GM12878 (cell line): ENCODE measurements around the gene SLC36A4. TPM values are rescaled to one million over a fixed set of nuclear protein-coding genes. Genes with fewer than 3 reads are reported as not detected.

Experiments
- ATAC-seq: fragments of 200-7000 bp; cut with Tn5 transposase; 3 replicates; pipeline ENCODE4 v1.9.1; 2020; ENCODE audit warnings: mild to moderate bottlenecking, moderate library complexity
- BruUV-seq: library from RNA; stranded (reverse); fragments of 400-500 nt; replicated peaks from 2 replicates; lab custom pipeline; 2021; lab: Mats Ljungman, UMichigan
- CTCF ChIA-PET: fragments of 300-600 bp; sonication (Branson Sonifier 250); formaldehyde crosslinking; extraction: SDS; loops from one replicate; lab custom pipeline; 2021; ENCODE audit warnings: inconsistent platforms; lab: Yijun Ruan, JAX
- POLR2A ChIA-PET: fragments of 350-600 bp; formaldehyde crosslinking; extraction: SDS; loops from one replicate; lab custom pipeline; 2021; ENCODE audit warnings: inconsistent platforms; lab: Charles Lee
- RAD21 ChIA-PET: fragments of 300-600 bp; sonication (Branson Sonifier 250); formaldehyde crosslinking; loops from one replicate; lab custom pipeline; 2023; ENCODE audit warnings: antibody characterized with exemption; ENCODE audit not compliant: unreplicated experiment; lab: Charles Lee
- SMC1A ChIA-PET: fragments of 300-600 bp; sonication (Branson Sonifier 250); formaldehyde crosslinking; loops from one replicate; lab custom pipeline; 2023; ENCODE audit not compliant: unreplicated experiment, uncharacterized antibody; lab: Charles Lee
- DNase-seq: peaks from one replicate; pipeline ENCODE4 v3.0.0-alpha.2; 2011; ENCODE audit warnings: low read depth, low spot score
- FAIRE-seq: peaks from 3 replicates; lab custom pipeline; 2011; peaks lifted over from hg19 to GRCh38; lab: Jason Lieb, UNC
- H2AFZ ChIP-seq: 2 replicates; pipeline ENCODE4 v1.6.0; 2011; ENCODE audit warnings: low read depth, low read length, control low read depth; ENCODE audit not compliant: control insufficient read depth
- H3K27ac ChIP-seq: 2 replicates; pipeline ENCODE4 v1.5.1; 2011; ENCODE audit warnings: control low read depth; ENCODE audit not compliant: control insufficient read depth, insufficient read depth
- H3K27me3 ChIP-seq, 2 experiments: replicated peaks in 1 of 2; 2 replicates each; pipeline versions ENCODE4 v1.6.0 to v1.6.1; 2011; ENCODE audit warnings: low read length in 1 of 2; ENCODE audit not compliant: control insufficient read depth in 2 of 2, insufficient read depth in 2 of 2
- H3K36me3 ChIP-seq, 2 experiments: 2 replicates each; pipeline ENCODE4 v1.5.1; 2011; ENCODE audit warnings: low read length in 1 of 2; ENCODE audit not compliant: control insufficient read depth in 2 of 2, insufficient read depth in 2 of 2
- H3K4me1 ChIP-seq: 2 replicates; pipeline ENCODE4 v1.6.1; 2011; ENCODE audit warnings: mild to moderate bottlenecking, low read length, moderate library complexity, mixed read lengths; ENCODE audit not compliant: control insufficient read depth, insufficient read depth
- H3K4me2 ChIP-seq: 2 replicates; pipeline ENCODE4 v1.6.0; 2011; ENCODE audit warnings: control low read depth; ENCODE audit not compliant: control insufficient read depth, insufficient read depth
- H3K4me3 ChIP-seq: fragments of 200-600 bp; sonication (generic); 2 replicates; pipeline ENCODE4 v1.5.1; 2016
- H3K79me2 ChIP-seq: 2 replicates; pipeline ENCODE4 v1.6.0; 2011; ENCODE audit warnings: low read length; ENCODE audit not compliant: control insufficient read depth, insufficient read depth
- H3K9ac ChIP-seq: 2 replicates; pipeline ENCODE4 v1.8.0; 2011; ENCODE audit warnings: low read length, control low read depth, mixed read lengths; ENCODE audit not compliant: control insufficient read depth, insufficient read depth
- H3K9me3 ChIP-seq: replicated peaks from 3 replicates; pipeline ENCODE4 v1.5.1; 2011; ENCODE audit warnings: mild to moderate bottlenecking, low read length; ENCODE audit not compliant: control insufficient read depth, insufficient read depth
- H4K20me1 ChIP-seq: 2 replicates; pipeline ENCODE4 v1.6.0; 2011; ENCODE audit not compliant: control insufficient read depth, insufficient read depth
- CBFB ChIP-seq: IDR thresholded peaks from 2 replicates; pipeline ENCODE4 v1.6.1; 2016; ENCODE audit warnings: antibody characterized with exemption, low read depth
- ETV6 ChIP-seq, 2 experiments: fragments of 450-650 bp in 1 of 2; IDR thresholded peaks in 1 of 2; conservative IDR thresholded peaks in 1 of 2; 2 replicates each; pipeline ENCODE4 v1.6.1; 2014; ENCODE audit warnings: antibody characterized with exemption in 1 of 2, borderline replicate concordance in 1 of 2, low read depth in 1 of 2, mild to moderate bottlenecking in 1 of 2, moderate library complexity in 1 of 2
- FOS ChIP-seq: IDR thresholded peaks from 3 replicates; pipeline ENCODE4 v1.6.1; 2011; ENCODE audit warnings: borderline replicate concordance; ENCODE audit not compliant: insufficient read length; ENCODE audit errors: extremely low read depth
- JUNB ChIP-seq: IDR thresholded peaks from 2 replicates; pipeline ENCODE4 v1.6.1; 2016; ENCODE audit warnings: antibody characterized with exemption, mild to moderate bottlenecking
- MEF2A ChIP-seq: IDR thresholded peaks from 2 replicates; pipeline ENCODE4 v1.6.1; 2011; ENCODE audit warnings: low read depth, mild to moderate bottlenecking, low read length, moderate library complexity; ENCODE audit not compliant: insufficient read depth
- POU2F2 ChIP-seq: IDR thresholded peaks from 3 replicates; pipeline ENCODE4 v1.6.1; 2011; ENCODE audit warnings: low read depth, mild to moderate bottlenecking, low read length, borderline replicate concordance
- RBBP5 ChIP-seq: fragments of 200-600 bp; sonication (generic); conservative IDR thresholded peaks from 2 replicates; pipeline ENCODE4 v1.6.1; 2016
- SMARCA5 ChIP-seq: fragments of 450-650 bp; IDR thresholded peaks from 2 replicates; pipeline ENCODE4 v1.6.1; 2017; ENCODE audit warnings: mild to moderate bottlenecking
- SPI1 ChIP-seq: IDR thresholded peaks from 2 replicates; pipeline ENCODE4 v1.6.1; 2011; ENCODE audit warnings: low read depth, mild to moderate bottlenecking, low read length, moderate library complexity, borderline replicate concordance; ENCODE audit not compliant: insufficient read depth
- STAT3 ChIP-seq: IDR thresholded peaks from 2 replicates; pipeline ENCODE4 v1.6.1; 2011; ENCODE audit warnings: low read depth, low read length, improper control_type of control experiment
- ZBTB4 ChIP-seq: fragments of 450-650 bp; formaldehyde crosslinking; IDR thresholded peaks from 2 replicates; pipeline ENCODE4 v1.4.0; 2022; ENCODE audit warnings: mild to moderate bottlenecking, moderate library complexity
- ZNF592 ChIP-seq: fragments of 450-650 bp; IDR thresholded peaks from 2 replicates; pipeline ENCODE4 v1.6.1; 2017; ENCODE audit warnings: mild to moderate bottlenecking, moderate library complexity
- WGBS: methylation state at CpG from one replicate; pipeline ENCODE4 v1.1.6; 2016; ENCODE audit warnings: low lambda C conversion rate; ENCODE audit not compliant: insufficient replicate concordance, insufficient coverage; ENCODE audit errors: missing lambda C conversion rate; 5-methylcytosine and 5-hydroxymethylcytosine counted together
- in situ Hi-C: fragments of 300-500 bp; cut with MboI; formaldehyde crosslinking; loops from 9 replicates; pipeline ENCODE4 v1.14.3; 2018; ENCODE audit warnings: mixed read lengths
- intact Hi-C: fragments of 100-400 bp; cut with micrococcal nuclease; formaldehyde crosslinking; loops from one replicate; pipeline ENCODE4 v1.14.2; 2022; ENCODE audit not compliant: unreplicated experiment
- polyA plus RNA-seq, 11 experiments: library from polyadenylated mRNA; depleted of rRNA in 4 of 11; unstranded in 6 of 11; stranded (reverse) in 5 of 11; fragments of >200 nt; fragmentation: Nextera tagmentation in 4 of 11; fragmentation: Illumina TruSeq in 1 of 11; extraction: Ambion mirVana in 4 of 11; extraction: Trizol in 1 of 11; gene quantifications; 1 replicate in 1 of 11; 2 replicates in 10 of 11; pipeline versions ENCODE4 v1.2.1 to v1.2.3, GENCODE V29; 2011 to 2016; ENCODE audit warnings: inconsistent platforms in 2 of 11, missing spikeins in 2 of 11, low read depth in 1 of 11
- total RNA-seq, 4 experiments: library from RNA; depleted of rRNA in 3 of 4; stranded (reverse); fragments of >200 nt in 3 of 4; fragmentation: Illumina TruSeq in 1 of 4; extraction: Trizol in 1 of 4; gene quantifications; 2 replicates each; pipeline versions ENCODE4 v1.2.1 to v1.2.3, GENCODE V29; 2013 to 2021

The SLC36A4 gene
- total and polyA plus RNA-seq, 10 of the 15 experiments (the other 5 are each of a cell fraction or from before 2014, with no cell fraction given): 1.4 to 12.5 (median 5.2) TPM

- TF ChIP-seq ETV6 (conservative IDR thresholded peaks at IDR 0.05 in 1 of 2, IDR thresholded peaks at IDR 0.05 in 1 of 2; ENCODE audit: borderline replicate concordance in 1 of 2, low read depth in 1 of 2) (no peak), CBFB (no peak), SPI1 (no peak), ZBTB4 (CRISPR knock-in tag) (no peak)
- TF ChIP-seq, all 136 proteins: peak for 4
These were observed 39.2 kb upstream of the SLC36A4 start (continued) for GRCh38 chr11:93236741-93237675.

GRCh38 chr11:93234602-93235207 is 36.9 kb upstream of the SLC36A4 start:
- in situ Hi-C loops: loop anchor here (5.0 kb wide), 2 partner anchors 308 to 408 kb away; partner anchors contain the start of gene SMCO4
- H3K36me3 ChIP-seq: no peaks in the 10 kb centered on the region
- H3K79me2 ChIP-seq: no peaks in the 10 kb centered on the region
- CTCF ChIA-PET: interaction anchor here (0.6 to 6.1 kb wide), 36 partner anchors 8 to 449 kb away, joined by 3 to 81 read pairs (median 4); partner anchors contain the start of gene SMCO4
- no peaks in the 10 kb centered on the region for H3K9me3 ChIP-seq
- BruUV-seq: no TSS peak
- intact Hi-C loops: loop anchor here (1.0 to 10.0 kb wide), 6 partner anchors 147 to 560 kb away; partner anchors contain the start of gene SMCO4
- no peaks in the 10 kb centered on the region for H4K20me1 ChIP-seq
- RAD21 ChIA-PET: interaction anchor here (0.6 to 5.9 kb wide), 18 partner anchors 14 to 522 kb away, joined by 3 to 44 read pairs (median 3); partner anchors contain the start of genes CEP295 and SMCO4
- no peak overlapping the region; the same call in 1 of the 2 replicates for H2AFZ ChIP-seq
- peak; percentile 95 for FAIRE-seq
- DNase-seq: peak; percentile 42
- SMC1A ChIA-PET: interaction anchor here (0.6 to 6.3 kb wide), 29 partner anchors 9 to 549 kb away, joined by 3 to 39 read pairs (median 3); partner anchors contain the start of gene MED17
- no peak overlapping the region for H3K27ac ChIP-seq
- peak; percentile 99 for ATAC-seq
- POLR2A ChIA-PET: no interaction called here
- WGBS: 12% methylated on average over 4 of the region's 4 CpGs
- H3K4me1 ChIP-seq: no peaks in the 10 kb centered on the region
- H3K27me3 ChIP-seq: no peaks in the 10 kb centered on the region; a peak in 1 of 4 replicates
- H3K4me2 ChIP-seq: no peak overlapping the region
- H3K4me3 ChIP-seq: no peak overlapping the region
- no peak overlapping the region for H3K9ac ChIP-seq
- TF ChIP-seq JUNB (no peak), POU2F2 (0 out of 3 replicates have a peak, but pooled peaks have one; percentile 44), FOS (no peak), STAT3 (no peak), ZNF592 (no peak), MEF2A (no peak), RBBP5 (no peak), SMARCA5 (peak; percentile 72; the same call in 1 of the 2 replicates)
